Loucy (cell line): ENCODE measurements around the gene C9orf153.
"Not testable (repeated sequence)": the region's sequence is repeated elsewhere in the genome, so short reads cannot be mapped to it uniquely, and the experiment has no call there.

Source experiments
- H2AFZ ChIP-seq: fragments of 200-600 bp; sonication (generic); 2 replicates; pipeline ENCODE4 v1.6.0; 2016; ENCODE audit warnings: antibody characterized with exemption, mild to moderate bottlenecking, low read length, moderate library complexity
- H3F3A ChIP-seq: fragments of 200-600 bp; 2 replicates; pipeline ENCODE4 v1.6.0; 2016; ENCODE audit warnings: antibody characterized with exemption, low read depth, mild to moderate bottlenecking
- H3K27me3 ChIP-seq: fragments of 200-600 bp; sonication (generic); 2 replicates; pipeline ENCODE4 v1.6.1; 2014; ENCODE audit warnings: low read length, mild to moderate bottlenecking; ENCODE audit not compliant: insufficient read depth, poor library complexity, severe bottlenecking
- H3K36me3 ChIP-seq: fragments of 200-600 bp; sonication (generic); 2 replicates; pipeline ENCODE4 v1.6.1; 2016; ENCODE audit warnings: low read length; ENCODE audit not compliant: insufficient read depth
- H3K4me1 ChIP-seq: fragments of 200-600 bp; sonication (generic); 2 replicates; pipeline ENCODE4 v1.5.1; 2014; ENCODE audit warnings: low read length, mild to moderate bottlenecking; ENCODE audit not compliant: insufficient read depth, poor library complexity, severe bottlenecking
- H3K4me2 ChIP-seq: fragments of 200-600 bp; sonication (generic); 2 replicates; pipeline ENCODE4 v1.6.0; 2014; ENCODE audit warnings: antibody characterized with exemption, low read length, low read depth, mild to moderate bottlenecking; ENCODE audit not compliant: poor library complexity, severe bottlenecking
- H3K4me3 ChIP-seq: fragments of 200-600 bp; sonication (generic); 2 replicates; pipeline ENCODE4 v1.5.1; 2014; ENCODE audit warnings: low read length, mild to moderate bottlenecking, mixed read lengths; ENCODE audit not compliant: poor library complexity, severe bottlenecking
- H3K79me2 ChIP-seq: fragments of 200-600 bp; sonication (generic); 2 replicates; pipeline ENCODE4 v1.6.1; 2014; ENCODE audit warnings: low read length; ENCODE audit not compliant: insufficient read depth
- H3K9ac ChIP-seq: fragments of 200-600 bp; sonication (generic); 2 replicates; pipeline ENCODE4 v1.6.0; 2014; ENCODE audit warnings: mild to moderate bottlenecking, low read depth, low read length, moderate library complexity; ENCODE audit not compliant: poor library complexity, severe bottlenecking
- H3K9me2 ChIP-seq: fragments of 200-600 bp; sonication (generic); replicated peaks from 2 replicates; pipeline ENCODE4 v1.6.1; 2016; ENCODE audit warnings: low read depth, low read length, mixed read lengths
- H3K9me3 ChIP-seq: fragments of 200-600 bp; sonication (generic); 2 replicates; pipeline ENCODE4 v1.6.1; 2014; ENCODE audit warnings: mild to moderate bottlenecking, antibody characterized with exemption, low read length, low read depth; ENCODE audit not compliant: insufficient read depth
- H4K20me1 ChIP-seq: fragments of 200-600 bp; sonication (generic); 2 replicates; pipeline ENCODE4 v1.6.0; 2014; ENCODE audit warnings: antibody characterized with exemption, low read length, mild to moderate bottlenecking; ENCODE audit not compliant: insufficient read depth, poor library complexity, severe bottlenecking
- EZH2phosphoT487 ChIP-seq: fragments of 200-600 bp; IDR thresholded peaks from 2 replicates; pipeline ENCODE4 v1.6.1; 2018; ENCODE audit warnings: antibody characterized with exemption, mild to moderate bottlenecking, moderate library complexity, borderline replicate concordance
- TF ChIP-seq, protein P1 (sequence below): fragments of 200-600 bp; sonication (generic); conservative IDR thresholded peaks from 2 replicates; pipeline ENCODE4 v1.5.1; 2014; ENCODE audit warnings: mild to moderate bottlenecking, antibody characterized with exemption, low read length

C9orf153 gene

DNA sequence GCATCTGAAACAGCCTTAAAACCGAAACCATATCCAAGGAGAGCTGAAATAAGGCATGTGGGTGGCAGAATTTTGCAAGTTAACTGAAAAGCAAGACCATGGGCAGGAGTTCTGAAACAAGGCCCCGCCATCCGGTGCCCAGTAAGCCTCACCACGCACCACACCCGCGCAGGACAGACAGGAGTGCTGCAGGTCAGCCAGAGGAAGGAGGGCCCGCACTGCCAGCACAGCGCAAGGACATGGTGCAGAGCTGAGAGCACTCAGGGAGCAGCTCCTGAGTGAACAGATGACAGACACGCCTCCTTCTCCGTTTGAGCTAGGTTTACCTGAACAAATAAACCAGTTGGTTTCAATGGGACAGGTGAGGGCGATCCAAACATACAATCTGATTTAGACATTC, 39.4 kb upstream of the C9orf153 start:
- TF ChIP-seq EZH2phosphoT487: no peak
- TF ChIP-seq, protein P1, sequence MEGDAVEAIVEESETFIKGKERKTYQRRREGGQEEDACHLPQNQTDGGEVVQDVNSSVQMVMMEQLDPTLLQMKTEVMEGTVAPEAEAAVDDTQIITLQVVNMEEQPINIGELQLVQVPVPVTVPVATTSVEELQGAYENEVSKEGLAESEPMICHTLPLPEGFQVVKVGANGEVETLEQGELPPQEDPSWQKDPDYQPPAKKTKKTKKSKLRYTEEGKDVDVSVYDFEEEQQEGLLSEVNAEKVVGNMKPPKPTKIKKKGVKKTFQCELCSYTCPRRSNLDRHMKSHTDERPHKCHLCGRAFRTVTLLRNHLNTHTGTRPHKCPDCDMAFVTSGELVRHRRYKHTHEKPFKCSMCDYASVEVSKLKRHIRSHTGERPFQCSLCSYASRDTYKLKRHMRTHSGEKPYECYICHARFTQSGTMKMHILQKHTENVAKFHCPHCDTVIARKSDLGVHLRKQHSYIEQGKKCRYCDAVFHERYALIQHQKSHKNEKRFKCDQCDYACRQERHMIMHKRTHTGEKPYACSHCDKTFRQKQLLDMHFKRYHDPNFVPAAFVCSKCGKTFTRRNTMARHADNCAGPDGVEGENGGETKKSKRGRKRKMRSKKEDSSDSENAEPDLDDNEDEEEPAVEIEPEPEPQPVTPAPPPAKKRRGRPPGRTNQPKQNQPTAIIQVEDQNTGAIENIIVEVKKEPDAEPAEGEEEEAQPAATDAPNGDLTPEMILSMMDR: no peak
- Histone ChIP-seq H3K9me2 (no peaks in the 10 kb centered on the region), H3K9ac (no peak overlapping the region), H3K4me3 (no peak overlapping the region), H3K4me2 (no peak overlapping the region), H3K79me2 (no peaks in the 10 kb centered on the region), H3F3A (no peaks in the 10 kb centered on the region), H3K9me3 (no peaks in the 10 kb centered on the region), H3K4me1 (peaks cover 7% of the 10 kb centered on the region), H2AFZ (no peak overlapping the region), H3K36me3 (peaks cover 61% of the 10 kb centered on the region; the same call in 1 of the 2 replicates), H3K27me3 (no peaks in the 10 kb centered on the region), H4K20me1 (no peaks in the 10 kb centered on the region)

DNA sequence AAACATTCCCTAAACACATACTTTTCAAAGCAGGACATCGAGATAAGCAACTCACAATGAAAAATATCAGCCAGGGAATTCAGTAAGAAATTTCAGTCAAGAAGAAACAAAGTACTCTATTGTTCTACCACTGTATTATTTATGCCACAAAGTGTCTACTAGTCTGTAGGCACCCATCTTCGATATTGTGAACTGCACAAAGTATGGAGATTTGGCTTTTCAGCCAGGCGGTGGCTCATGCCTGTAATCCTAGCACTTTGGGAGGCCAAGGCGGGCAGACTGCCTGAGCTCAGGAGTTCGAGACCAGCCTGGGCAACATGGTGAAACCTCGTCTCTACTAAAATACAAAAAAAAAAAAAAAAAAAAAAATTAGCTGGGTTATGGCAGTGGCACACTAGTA, 30.9 kb upstream of the C9orf153 start:
- not testable (repeated sequence) for H3K4me1 ChIP-seq, H3K9me2 ChIP-seq, H3K9me3 ChIP-seq, H3K36me3 ChIP-seq, H3K4me3 ChIP-seq, H3F3A ChIP-seq, H3K9ac ChIP-seq, H3K27me3 ChIP-seq, H3K79me2 ChIP-seq, H4K20me1 ChIP-seq, H2AFZ ChIP-seq, H3K4me2 ChIP-seq

DNA sequence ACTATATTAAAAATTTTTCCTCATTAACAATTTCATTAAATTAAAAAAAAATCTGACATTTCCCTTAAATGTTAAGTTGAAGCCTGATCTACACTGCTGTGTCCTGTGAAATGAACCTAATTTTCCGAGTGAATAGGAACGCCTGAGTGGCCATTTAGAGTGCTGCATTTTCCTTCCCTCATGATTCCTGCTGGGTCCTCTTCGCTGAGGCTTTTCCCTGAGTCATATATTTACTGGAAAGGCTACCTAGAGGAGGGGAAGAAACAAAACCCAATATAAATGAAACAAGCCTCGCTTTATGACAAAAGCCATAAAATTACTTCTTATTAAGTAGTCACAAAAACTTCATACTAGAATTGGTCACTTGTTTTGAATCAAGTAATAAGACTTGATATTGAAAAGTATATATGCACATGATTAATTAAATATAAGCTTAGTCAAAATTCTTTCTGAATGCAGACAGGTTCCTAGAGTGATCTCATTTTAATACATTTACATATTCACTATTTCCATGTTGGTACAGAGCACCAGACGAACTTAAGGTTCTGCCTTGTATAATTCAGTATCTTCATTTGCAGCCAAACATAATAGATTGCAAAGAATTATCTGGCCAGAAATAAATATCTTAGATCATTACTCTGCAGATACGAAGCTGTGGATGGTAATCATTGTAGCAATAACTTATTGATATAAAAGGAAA, 29.2 kb upstream of the C9orf153 start:
- Histone ChIP-seq H4K20me1 (no peaks in the 10 kb centered on the region), H3K36me3 (peaks cover 4% of the 10 kb centered on the region; the same call in 1 of the 2 replicates), H3K27me3 (no peaks in the 10 kb centered on the region), H3K4me2 (no peak overlapping the region), H2AFZ (no peak overlapping the region), H3K4me1 (no peaks in the 10 kb centered on the region), H3K4me3 (no peak overlapping the region), H3K79me2 (no peaks in the 10 kb centered on the region), H3K9me3 (no peaks in the 10 kb centered on the region), H3F3A (no peaks in the 10 kb centered on the region), H3K9me2 (no peaks in the 10 kb centered on the region), H3K9ac (no peak overlapping the region)
- TF ChIP-seq, protein P1: no peak
- TF ChIP-seq EZH2phosphoT487: no peak

DNA sequence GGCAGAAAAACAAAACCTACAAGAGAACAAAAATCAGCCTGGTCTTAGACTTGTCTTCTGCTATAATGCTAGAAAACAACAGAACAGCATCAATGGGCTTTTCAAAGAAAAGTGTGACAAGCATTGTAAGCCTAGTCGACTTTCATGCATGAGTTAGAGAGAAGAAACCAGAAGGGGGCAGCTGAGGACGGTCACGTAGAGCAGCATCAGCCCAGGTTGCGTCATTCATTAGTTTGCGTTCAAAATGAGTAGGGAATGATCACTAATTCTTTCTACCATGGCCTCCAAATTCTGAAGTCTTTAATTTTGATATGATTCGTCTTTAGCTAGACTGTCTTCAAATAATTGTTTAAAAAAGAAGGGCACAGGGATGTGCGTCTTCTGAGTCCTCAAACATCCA, 27.6 kb upstream of the C9orf153 start:
- Histone ChIP-seq H3K9me3 (no peaks in the 10 kb centered on the region), H3K79me2 (no peaks in the 10 kb centered on the region), H4K20me1 (no peaks in the 10 kb centered on the region), H3K4me3 (no peak overlapping the region), H3K4me1 (peaks cover 4% of the 10 kb centered on the region), H3K36me3 (peaks cover 4% of the 10 kb centered on the region; the same call in 1 of the 2 replicates), H3K9me2 (no peaks in the 10 kb centered on the region), H3K9ac (no peak overlapping the region), H2AFZ (no peak overlapping the region), H3K27me3 (no peaks in the 10 kb centered on the region), H3F3A (no peaks in the 10 kb centered on the region), H3K4me2 (no peak overlapping the region)
- TF ChIP-seq, protein P1: peak; percentile 55
- TF ChIP-seq EZH2phosphoT487: no peak
